ENCODE results near the gene TMEM117.
A peak's percentile ranks its signal among the peaks of the same experiment; 100 is the strongest.

Gene TMEM117

GRCh38 chr12:43921666-43922337 lies 85.9 kb downstream of the TMEM117 start:
- no peaks in the 10 kb centered on the region for H3K9me3 ChIP-seq (replicated peaks in 1 of 2; ENCODE audit: control insufficient read depth in 2 of 2, insufficient read depth in 1 of 2, low read depth in 1 of 2, low read length in 2 of 2)
- H3K36me3 ChIP-seq (replicated peaks in 1 of 2; ENCODE audit: control insufficient read depth in 2 of 2, insufficient read depth in 2 of 2, low read length in 2 of 2) = no peaks in the 10 kb centered on the region
- H2BK15ac ChIP-seq (ENCODE audit: low read length) = no peak overlapping the region
- no peak overlapping the region for H3K18ac ChIP-seq (ENCODE audit: low read length)
- no peak overlapping the region for H3K4me2 ChIP-seq (ENCODE audit: insufficient read depth, low read length, poor library complexity, severe bottlenecking)
- H4K8ac ChIP-seq (ENCODE audit: low read depth, low read length) = no peak overlapping the region
- no peaks in the 10 kb centered on the region for H3K4me1 ChIP-seq (ENCODE audit: control insufficient read depth in 2 of 2, insufficient read depth in 1 of 2, low read depth in 1 of 2, low read length in 2 of 2)
- H2BK5ac ChIP-seq (ENCODE audit: low read length) = no peak overlapping the region
- no peak overlapping the region for H3K9ac ChIP-seq (ENCODE audit: low read depth, low read length, poor library complexity)
- no peak overlapping the region for H3K27ac ChIP-seq (replicated peaks; ENCODE audit: low read length)
- no peak overlapping the region for H3K23ac ChIP-seq (ENCODE audit: low read depth, low read length, poor library complexity)
- H3K79me1 ChIP-seq (ENCODE audit: low read depth, low read length) = no peaks in the 10 kb centered on the region
- no peak overlapping the region for H2BK12ac ChIP-seq (ENCODE audit: low read length)
- no peak overlapping the region for H2AK5ac ChIP-seq (ENCODE audit: low read depth, low read length)
- no peak overlapping the region for H4K91ac ChIP-seq (ENCODE audit: low read depth, low read length, poor library complexity)
- H2BK120ac ChIP-seq (ENCODE audit: low read depth, low read length) = no peak overlapping the region
- no peaks in the 10 kb centered on the region for H3K27me3 ChIP-seq (ENCODE audit: control insufficient read depth in 3 of 3, insufficient read depth in 3 of 3, low read depth in 1 of 3, low read length in 3 of 3)
- H3K4ac ChIP-seq (ENCODE audit: low read length) = no peak overlapping the region
- no peak for DNase-seq (ENCODE audit: low spot score)
- H2AFZ ChIP-seq (ENCODE audit: low read length) = peak overlapping the region; percentile 34
- no CpG with 5 or more reads among the region's 3 CpGs for WGBS, 2 donors (ENCODE audit: extremely low coverage in 2 of 2, insufficient read length in 2 of 2, insufficient replicate concordance in 1 of 2)
- H3K4me3 ChIP-seq (ENCODE audit: low read length in 2 of 2) = no peak overlapping the region
- no peak overlapping the region for H3K14ac ChIP-seq (ENCODE audit: low read length)

GRCh38 chr12:43930032-43930431 lies 94.2 kb downstream of the TMEM117 start:
- Histone ChIP-seq H3K4me1 (ENCODE audit: control insufficient read depth in 2 of 2, insufficient read depth in 1 of 2, low read depth in 1 of 2, low read length in 2 of 2) (no peaks in the 10 kb centered on the region), H2BK15ac (ENCODE audit: low read length) (no peak overlapping the region), H2BK5ac (ENCODE audit: low read length) (no peak overlapping the region), H3K4ac (ENCODE audit: low read length) (no peak overlapping the region), H3K36me3 (replicated peaks in 1 of 2; ENCODE audit: control insufficient read depth in 2 of 2, insufficient read depth in 2 of 2, low read length in 2 of 2) (no peaks in the 10 kb centered on the region), H3K9me3 (replicated peaks in 1 of 2; ENCODE audit: control insufficient read depth in 2 of 2, insufficient read depth in 1 of 2, low read depth in 1 of 2, low read length in 2 of 2) (peaks cover 0 to 7% of the 10 kb centered on the region in 2 donors), H2BK12ac (ENCODE audit: low read length) (no peak overlapping the region), H2BK120ac (ENCODE audit: low read depth, low read length) (no peak overlapping the region), H3K27me3 (ENCODE audit: control insufficient read depth in 3 of 3, insufficient read depth in 3 of 3, low read depth in 1 of 3, low read length in 3 of 3) (no peaks in the 10 kb centered on the region), H3K4me3 (ENCODE audit: low read length in 2 of 2) (no peak overlapping the region), H4K8ac (ENCODE audit: low read depth, low read length) (no peak overlapping the region), H3K9ac (ENCODE audit: low read depth, low read length, poor library complexity) (no peak overlapping the region), H4K91ac (ENCODE audit: low read depth, low read length, poor library complexity) (no peak overlapping the region), H3K23ac (ENCODE audit: low read depth, low read length, poor library complexity) (no peak overlapping the region), H2AK5ac (ENCODE audit: low read depth, low read length) (no peak overlapping the region), H3K14ac (ENCODE audit: low read length) (no peak overlapping the region), H3K27ac (replicated peaks; ENCODE audit: low read length) (no peak overlapping the region), H2AFZ (ENCODE audit: low read length) (no peak overlapping the region), H3K4me2 (ENCODE audit: insufficient read depth, low read length, poor library complexity, severe bottlenecking) (no peak overlapping the region), H3K18ac (ENCODE audit: low read length) (no peak overlapping the region), H3K79me1 (ENCODE audit: low read depth, low read length) (no peaks in the 10 kb centered on the region)
- no CpG with 5 or more reads among the region's 1 CpG for WGBS, 2 donors (ENCODE audit: extremely low coverage in 2 of 2, insufficient read length in 2 of 2, insufficient replicate concordance in 1 of 2)
- DNase-seq (ENCODE audit: low spot score) = no peak

GRCh38 chr12:43931187-43931586 lies 95.3 kb downstream of the TMEM117 start:
- Histone ChIP-seq H3K36me3 (replicated peaks in 1 of 2; ENCODE audit: control insufficient read depth in 2 of 2, insufficient read depth in 2 of 2, low read length in 2 of 2) (no peaks in the 10 kb centered on the region), H2BK5ac (ENCODE audit: low read length) (no peak overlapping the region), H3K27ac (replicated peaks; ENCODE audit: low read length) (no peak overlapping the region), H3K4me3 (ENCODE audit: low read length in 2 of 2) (no peak overlapping the region), H3K4ac (ENCODE audit: low read length) (no peak overlapping the region), H2BK120ac (ENCODE audit: low read depth, low read length) (no peak overlapping the region), H3K18ac (ENCODE audit: low read length) (no peak overlapping the region), H2AK5ac (ENCODE audit: low read depth, low read length) (no peak overlapping the region), H2BK15ac (ENCODE audit: low read length) (no peak overlapping the region), H3K79me1 (ENCODE audit: low read depth, low read length) (no peaks in the 10 kb centered on the region), H3K4me2 (ENCODE audit: insufficient read depth, low read length, poor library complexity, severe bottlenecking) (no peak overlapping the region), H3K27me3 (ENCODE audit: control insufficient read depth in 3 of 3, insufficient read depth in 3 of 3, low read depth in 1 of 3, low read length in 3 of 3) (no peaks in the 10 kb centered on the region), H4K91ac (ENCODE audit: low read depth, low read length, poor library complexity) (no peak overlapping the region), H3K4me1 (ENCODE audit: control insufficient read depth in 2 of 2, insufficient read depth in 1 of 2, low read depth in 1 of 2, low read length in 2 of 2) (no peaks in the 10 kb centered on the region), H3K9me3 (replicated peaks in 1 of 2; ENCODE audit: control insufficient read depth in 2 of 2, insufficient read depth in 1 of 2, low read depth in 1 of 2, low read length in 2 of 2) (peaks cover 0 to 7% of the 10 kb centered on the region in 2 donors), H2AFZ (ENCODE audit: low read length) (no peak overlapping the region), H3K23ac (ENCODE audit: low read depth, low read length, poor library complexity) (no peak overlapping the region), H4K8ac (ENCODE audit: low read depth, low read length) (no peak overlapping the region), H3K9ac (ENCODE audit: low read depth, low read length, poor library complexity) (no peak overlapping the region), H3K14ac (ENCODE audit: low read length) (no peak overlapping the region), H2BK12ac (ENCODE audit: low read length) (no peak overlapping the region)
- no peak for DNase-seq (ENCODE audit: low spot score)
- WGBS, 2 donors (ENCODE audit: extremely low coverage in 2 of 2, insufficient read length in 2 of 2, insufficient replicate concordance in 1 of 2) = no CpG with 5 or more reads among the region's 2 CpGs

- Histone ChIP-seq H2BK120ac (ENCODE audit: low read depth, low read length) (no peak overlapping the region), H2BK5ac (ENCODE audit: low read length) (no peak overlapping the region), H3K4me3 (ENCODE audit: low read length in 2 of 2) (no peak overlapping the region), H3K27ac (replicated peaks; ENCODE audit: low read length) (no peak overlapping the region), H3K4me1 (ENCODE audit: control insufficient read depth in 2 of 2, insufficient read depth in 1 of 2, low read depth in 1 of 2, low read length in 2 of 2) (no peaks in the 10 kb centered on the region), H3K9me3 (replicated peaks in 1 of 2; ENCODE audit: control insufficient read depth in 2 of 2, insufficient read depth in 1 of 2, low read depth in 1 of 2, low read length in 2 of 2) (peaks cover 0 to 5% of the 10 kb centered on the region in 2 donors), H3K9ac (ENCODE audit: low read depth, low read length, poor library complexity) (no peak overlapping the region), H2AK5ac (ENCODE audit: low read depth, low read length) (no peak overlapping the region), H3K27me3 (ENCODE audit: control insufficient read depth in 3 of 3, insufficient read depth in 3 of 3, low read depth in 1 of 3, low read length in 3 of 3) (no peaks in the 10 kb centered on the region), H4K8ac (ENCODE audit: low read depth, low read length) (no peak overlapping the region), H3K4me2 (ENCODE audit: insufficient read depth, low read length, poor library complexity, severe bottlenecking) (no peak overlapping the region), H3K14ac (ENCODE audit: low read length) (no peak overlapping the region), H3K23ac (ENCODE audit: low read depth, low read length, poor library complexity) (no peak overlapping the region), H2BK12ac (ENCODE audit: low read length) (no peak overlapping the region), H3K79me1 (ENCODE audit: low read depth, low read length) (no peaks in the 10 kb centered on the region), H2BK15ac (ENCODE audit: low read length) (no peak overlapping the region), H3K36me3 (replicated peaks in 1 of 2; ENCODE audit: control insufficient read depth in 2 of 2, insufficient read depth in 2 of 2, low read length in 2 of 2) (no peaks in the 10 kb centered on the region), H2AFZ (ENCODE audit: low read length) (no peak overlapping the region), H4K91ac (ENCODE audit: low read depth, low read length, poor library complexity) (no peak overlapping the region), H3K18ac (ENCODE audit: low read length) (no peak overlapping the region), H3K4ac (ENCODE audit: low read length) (no peak overlapping the region)
- no CpG with 5 or more reads among the region's 1 CpG for WGBS, 2 donors (ENCODE audit: extremely low coverage in 2 of 2, insufficient read length in 2 of 2, insufficient replicate concordance in 1 of 2)
- DNase-seq (ENCODE audit: low spot score) = no peak
Measured at GRCh38 chr12:43935581-43935980, 99.7 kb downstream of the TMEM117 start.
